ENCODE measurements around the gene RERE.
"Not testable (repeated sequence)": the region's sequence is repeated elsewhere in the genome, so short reads cannot be mapped to it uniquely, and the experiment has no call there.

DNA sequence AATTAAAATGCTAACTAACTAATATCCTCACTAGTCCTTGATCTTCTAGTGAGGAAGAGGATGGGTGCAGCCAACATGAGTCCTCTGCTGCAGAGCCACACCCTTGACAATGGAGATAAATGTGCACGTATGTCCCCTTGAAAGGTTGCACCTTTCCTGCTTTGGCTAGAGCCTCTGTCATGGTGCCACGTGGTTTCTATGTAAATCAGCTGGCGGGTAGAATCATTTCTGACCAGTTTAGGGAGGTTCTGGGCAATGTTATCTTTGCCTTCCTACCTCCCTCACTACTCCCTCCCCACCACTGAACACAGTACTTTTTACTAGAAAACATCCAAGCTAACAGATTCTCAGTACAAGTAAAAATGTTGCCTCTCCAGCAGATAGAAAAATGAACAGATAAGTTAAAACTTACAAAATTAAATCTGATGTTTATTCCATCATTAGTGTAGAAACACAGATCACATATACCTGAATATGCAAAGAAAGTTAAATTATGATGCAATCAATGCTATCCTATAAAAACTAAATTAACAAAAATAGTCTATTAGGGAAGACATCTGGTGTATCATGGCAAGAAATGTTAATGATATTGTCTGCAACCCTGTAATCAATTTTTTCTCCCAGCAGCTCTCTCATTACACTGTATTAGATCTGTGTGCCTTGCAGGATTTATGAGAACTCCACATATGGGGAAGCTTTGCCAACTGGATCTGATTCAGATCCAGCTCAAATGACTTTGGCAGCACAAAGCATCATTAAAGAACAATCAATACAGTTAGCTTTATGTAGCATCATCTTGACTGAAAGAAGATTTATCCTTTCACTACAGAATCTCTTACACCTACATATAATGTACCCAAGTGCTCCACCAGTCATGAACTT is 205.6 kb downstream of the RERE start:
- TF ChIP-seq CTCF (IDR thresholded peaks at IDR 0.05; ENCODE audit: insufficient read depth, low read depth, low read length); EZH2 (IDR thresholded peaks at IDR 0.05; ENCODE audit: insufficient read depth, low read length): not testable (repeated sequence)
